ENCODE data around the gene MITD1. TPM values are rescaled to one million over a fixed set of nuclear protein-coding genes. Genes with fewer than 3 reads are reported as not detected.

MITD1 gene
- total and polyA plus RNA-seq, 2 of the 13 experiments (the other 11 are each of a cell fraction or from before 2014, with no cell fraction given), result 17.8 to 43.7 TPM

GRCh38 chr2:99205491-99205890 lies 24.6 kb upstream of the MITD1 start:
- POLR2A ChIA-PET, result no interaction called here
- no peaks in the 10 kb centered on the region for H3K36me3 ChIP-seq (replicated peaks in 1 of 2; ENCODE audit: control insufficient read depth in 1 of 2, insufficient read depth in 2 of 2, low read length in 2 of 2)
- H3K79me2 ChIP-seq (ENCODE audit: insufficient read depth, low read length), result no peaks in the 10 kb centered on the region
- H2AFZ ChIP-seq (ENCODE audit: low read length), result no peak overlapping the region
- CTCF ChIA-PET (ENCODE audit: low intra/inter-chr PET ratio, low total read pairs), result no interaction called here
- in situ Hi-C loops (cut with HindIII; ENCODE audit: extremely low pct_ligation_motif_present, low pct_unique_long_range_greater_than_20kb), result no loop called here
- H3K27me3 ChIP-seq (ENCODE audit: control insufficient read depth in 1 of 2, insufficient read depth in 2 of 2, low read length in 2 of 2), result no peaks in the 10 kb centered on the region
- FAIRE-seq (no peak), DNase-seq (ENCODE audit: low spot score) (no peak), ATAC-seq (no peak)
- WGBS (ENCODE audit: low lambda C conversion rate), result 70% methylated on average over 5 of the region's 5 CpGs
- H3K9me3 ChIP-seq (ENCODE audit: low read length), result peaks cover 5% of the 10 kb centered on the region; the same call in 1 of the 2 replicates
- H4K20me1 ChIP-seq (ENCODE audit: insufficient read depth, low read length), result no peaks in the 10 kb centered on the region
- H3K4me1 ChIP-seq (ENCODE audit: insufficient read depth, low read length), result no peaks in the 10 kb centered on the region
- no peak overlapping the region for H3K27ac ChIP-seq (ENCODE audit: extremely low read length, insufficient read depth, low read length)
- intact Hi-C loops (cut with micrococcal nuclease; ENCODE audit: unreplicated experiment), result no loop called here
- no TSS peak for BruUV-seq (replicated peaks)
- H3K9ac ChIP-seq (ENCODE audit: insufficient read depth, low read depth, low read length), result no peak overlapping the region
- H3K4me2 ChIP-seq (ENCODE audit: low read depth, low read length), result no peak overlapping the region
- no peak for TF ChIP-seq U2AF1 (optimal IDR thresholded peaks at IDR 0.05; ENCODE audit: low read depth, low read length)
- TF ChIP-seq SETDB1 (CRISPR knock-in tag; IDR thresholded peaks at IDR 0.05; ENCODE audit: borderline replicate concordance), result peak; percentile 78; the same call in 1 of the 2 replicates
- no peak for TF ChIP-seq ZBTB10 (CRISPR knock-in tag; IDR thresholded peaks at IDR 0.05; ENCODE audit: borderline replicate concordance)
- no peak for TF ChIP-seq FLYWCH1 (CRISPR knock-in tag; IDR thresholded peaks at IDR 0.05)
- TF ChIP-seq, protein P1, sequence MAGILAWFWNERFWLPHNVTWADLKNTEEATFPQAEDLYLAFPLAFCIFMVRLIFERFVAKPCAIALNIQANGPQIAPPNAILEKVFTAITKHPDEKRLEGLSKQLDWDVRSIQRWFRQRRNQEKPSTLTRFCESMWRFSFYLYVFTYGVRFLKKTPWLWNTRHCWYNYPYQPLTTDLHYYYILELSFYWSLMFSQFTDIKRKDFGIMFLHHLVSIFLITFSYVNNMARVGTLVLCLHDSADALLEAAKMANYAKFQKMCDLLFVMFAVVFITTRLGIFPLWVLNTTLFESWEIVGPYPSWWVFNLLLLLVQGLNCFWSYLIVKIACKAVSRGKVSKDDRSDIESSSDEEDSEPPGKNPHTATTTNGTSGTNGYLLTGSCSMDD (CRISPR knock-in tag; IDR thresholded peaks at IDR 0.05), result no peak
- TF ChIP-seq, protein P2, sequence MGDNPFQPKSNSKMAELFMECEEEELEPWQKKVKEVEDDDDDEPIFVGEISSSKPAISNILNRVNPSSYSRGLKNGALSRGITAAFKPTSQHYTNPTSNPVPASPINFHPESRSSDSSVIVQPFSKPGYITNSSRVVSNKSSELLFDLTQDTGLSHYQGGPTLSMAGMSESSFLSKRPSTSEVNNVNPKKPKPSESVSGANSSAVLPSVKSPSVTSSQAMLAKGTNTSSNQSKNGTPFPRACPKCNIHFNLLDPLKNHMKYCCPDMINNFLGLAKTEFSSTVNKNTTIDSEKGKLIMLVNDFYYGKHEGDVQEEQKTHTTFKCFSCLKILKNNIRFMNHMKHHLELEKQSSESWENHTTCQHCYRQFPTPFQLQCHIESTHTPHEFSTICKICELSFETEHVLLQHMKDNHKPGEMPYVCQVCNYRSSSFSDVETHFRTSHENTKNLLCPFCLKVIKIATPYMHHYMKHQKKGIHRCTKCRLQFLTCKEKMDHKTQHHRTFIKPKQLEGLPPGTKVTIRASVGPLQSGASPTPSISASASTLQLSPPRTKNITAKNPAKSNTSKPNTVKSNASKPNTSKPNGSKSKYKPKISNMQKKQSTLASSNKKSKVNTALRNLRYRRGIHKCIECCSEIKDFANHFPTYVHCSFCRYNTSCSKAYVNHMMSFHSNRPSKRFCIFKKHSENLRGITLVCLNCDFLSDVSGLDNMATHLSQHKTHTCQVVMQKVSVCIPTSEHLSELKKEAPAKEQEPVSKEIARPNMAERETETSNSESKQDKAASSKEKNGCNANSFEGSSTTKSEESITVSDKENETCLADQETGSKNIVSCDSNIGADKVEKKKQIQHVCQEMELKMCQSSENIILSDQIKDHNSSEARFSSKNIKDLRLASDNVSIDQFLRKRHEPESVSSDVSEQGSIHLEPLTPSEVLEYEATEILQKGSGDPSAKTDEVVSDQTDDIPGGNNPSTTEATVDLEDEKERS (CRISPR knock-in tag; IDR thresholded peaks at IDR 0.05), result 0 out of 2 replicates have a peak, but pooled peaks have one; percentile 51
- no peak overlapping the region for H3K4me3 ChIP-seq (replicated peaks in 1 of 3; ENCODE audit: insufficient read depth in 1 of 3, low read depth in 2 of 3, low read length in 3 of 3)

Measured in HepG2 (cell line).